ENCODE measurements around the gene SORL1.

DNA sequence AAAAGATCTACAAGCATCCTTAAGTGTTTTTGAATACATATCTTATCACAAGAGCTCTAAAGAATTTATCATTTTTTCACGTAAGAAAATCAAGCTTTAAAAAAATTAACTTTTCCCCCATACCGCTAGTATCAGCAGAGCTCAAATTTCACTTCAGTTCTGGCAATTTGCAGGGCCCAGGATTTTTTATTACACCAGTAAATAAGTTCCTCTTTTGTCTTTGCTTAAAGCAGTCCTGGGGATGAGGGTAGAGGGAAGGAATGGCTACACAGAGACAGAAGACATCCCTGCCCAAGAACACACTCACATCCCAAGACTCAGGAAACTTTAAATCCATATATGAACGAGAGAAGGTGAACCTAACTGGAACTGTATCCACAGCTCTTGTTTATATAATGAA, 22.6 kb upstream of the SORL1 start:
- TF ChIP-seq, protein P1, sequence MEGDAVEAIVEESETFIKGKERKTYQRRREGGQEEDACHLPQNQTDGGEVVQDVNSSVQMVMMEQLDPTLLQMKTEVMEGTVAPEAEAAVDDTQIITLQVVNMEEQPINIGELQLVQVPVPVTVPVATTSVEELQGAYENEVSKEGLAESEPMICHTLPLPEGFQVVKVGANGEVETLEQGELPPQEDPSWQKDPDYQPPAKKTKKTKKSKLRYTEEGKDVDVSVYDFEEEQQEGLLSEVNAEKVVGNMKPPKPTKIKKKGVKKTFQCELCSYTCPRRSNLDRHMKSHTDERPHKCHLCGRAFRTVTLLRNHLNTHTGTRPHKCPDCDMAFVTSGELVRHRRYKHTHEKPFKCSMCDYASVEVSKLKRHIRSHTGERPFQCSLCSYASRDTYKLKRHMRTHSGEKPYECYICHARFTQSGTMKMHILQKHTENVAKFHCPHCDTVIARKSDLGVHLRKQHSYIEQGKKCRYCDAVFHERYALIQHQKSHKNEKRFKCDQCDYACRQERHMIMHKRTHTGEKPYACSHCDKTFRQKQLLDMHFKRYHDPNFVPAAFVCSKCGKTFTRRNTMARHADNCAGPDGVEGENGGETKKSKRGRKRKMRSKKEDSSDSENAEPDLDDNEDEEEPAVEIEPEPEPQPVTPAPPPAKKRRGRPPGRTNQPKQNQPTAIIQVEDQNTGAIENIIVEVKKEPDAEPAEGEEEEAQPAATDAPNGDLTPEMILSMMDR (conservative IDR thresholded peaks at IDR 0.05), result no peak
- no peak for TF ChIP-seq EZH2 (IDR thresholded peaks at IDR 0.05; ENCODE audit: low read depth)
